Large intestine (tissue), 3 donors: ENCODE measurements around the gene YPEL2. TPM values are rescaled to one million over a fixed set of nuclear protein-coding genes. Genes with fewer than 3 reads are reported as not detected.

Source experiments
- DNase-seq, 2 donors: peaks; one replicate each; pipeline versions ENCODE4 v3.0.0 to v3.0.0-alpha.2; 2013
- H3K27ac ChIP-seq: one replicate; pipeline ENCODE4 v1.5.1; 2013; ENCODE audit warnings: low read length
- H3K27me3 ChIP-seq: 2 replicates; pipeline ENCODE4 v1.6.1; 2013; ENCODE audit warnings: low read length; ENCODE audit not compliant: control insufficient read depth, insufficient read depth
- H3K36me3 ChIP-seq: 2 replicates; pipeline ENCODE4 v1.6.1; 2013; ENCODE audit warnings: low read length; ENCODE audit not compliant: control insufficient read depth, insufficient read depth
- H3K4me1 ChIP-seq: one replicate; pipeline ENCODE4 v1.6.1; 2013; ENCODE audit warnings: low read length; ENCODE audit not compliant: control insufficient read depth, insufficient read depth
- H3K4me3 ChIP-seq: one replicate; pipeline ENCODE4 v1.5.1; 2013; ENCODE audit warnings: low read length
- H3K9me3 ChIP-seq: one replicate; pipeline ENCODE4 v1.6.1; 2013; ENCODE audit warnings: mild to moderate bottlenecking, low read depth, low read length, moderate library complexity; ENCODE audit not compliant: control insufficient read depth
- WGBS: methylation state at CpG from one replicate; pipeline ENCODE4 v1.1.5; 2013; ENCODE audit warnings: low lambda C conversion rate; ENCODE audit not compliant: insufficient coverage; 5-methylcytosine and 5-hydroxymethylcytosine counted together
- polyA plus RNA-seq: library from polyadenylated mRNA; unstranded; fragments of 120-200 nt; gene quantifications from one replicate; pipeline ENCODE4 v1.2.1, GENCODE V29; 2013

YPEL2 gene
- polyA plus RNA-seq, 1 donor = 15.3 TPM

DNA sequence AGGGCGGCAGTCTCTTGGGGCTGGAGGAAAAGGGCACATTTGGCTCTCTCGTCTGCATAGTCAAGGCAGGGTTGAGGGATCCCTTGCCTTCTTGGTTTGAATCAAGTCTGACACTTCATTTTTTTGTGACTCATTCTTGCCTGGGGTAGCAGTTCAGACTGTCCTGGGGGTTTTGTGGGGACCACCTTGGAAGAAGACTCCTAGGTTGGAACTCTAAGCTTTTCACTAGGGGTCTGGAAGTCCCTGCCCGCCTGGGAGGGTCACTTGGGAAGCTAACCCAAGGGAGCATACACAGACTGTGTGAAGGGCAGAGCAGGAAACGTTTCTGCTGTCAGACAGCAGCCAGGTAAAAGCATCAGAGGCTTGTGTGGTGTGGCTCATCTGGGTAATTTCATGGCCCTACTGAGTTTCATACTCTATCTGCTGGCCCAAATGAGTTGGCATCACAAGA lies 11.3 kb downstream of the YPEL2 start:
- no peak overlapping the region for H3K4me3 ChIP-seq
- H3K9me3 ChIP-seq = no peaks in the 10 kb centered on the region
- H3K27me3 ChIP-seq = no peaks in the 10 kb centered on the region
- no peak for DNase-seq
- H3K4me1 ChIP-seq = no peaks in the 10 kb centered on the region
- no CpG with 5 or more reads among the region's 4 CpGs for WGBS
- H3K36me3 ChIP-seq = no peaks in the 10 kb centered on the region
- no peak overlapping the region for H3K27ac ChIP-seq

DNA sequence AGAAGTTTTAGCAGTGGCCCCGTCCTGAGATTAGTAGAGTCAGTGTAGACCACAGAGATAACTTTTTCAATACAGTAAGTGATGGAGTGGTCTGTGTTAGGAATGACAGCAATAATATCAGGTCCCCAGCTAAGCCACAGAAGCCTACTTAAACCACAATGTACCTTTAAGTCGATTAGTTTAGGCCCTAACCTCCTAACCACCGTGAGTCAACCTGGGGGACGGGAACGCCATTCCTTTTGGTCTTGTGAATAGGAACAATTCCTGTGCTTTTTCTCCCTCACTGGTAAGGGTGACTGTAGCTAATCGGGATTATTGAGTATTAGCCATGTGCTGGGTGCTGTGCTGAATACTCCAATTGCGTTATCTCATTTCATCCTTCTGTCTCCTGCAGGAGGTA lies 14.0 kb downstream of the YPEL2 start:
- no peaks in the 10 kb centered on the region for H3K27me3 ChIP-seq
- no peak overlapping the region for H3K27ac ChIP-seq
- H3K4me3 ChIP-seq = no peak overlapping the region
- DNase-seq = no peak
- no peaks in the 10 kb centered on the region for H3K4me1 ChIP-seq
- WGBS = no CpG with 5 or more reads among the region's 7 CpGs
- H3K9me3 ChIP-seq = no peaks in the 10 kb centered on the region
- peaks cover 2% of the 10 kb centered on the region for H3K36me3 ChIP-seq

GRCh38 chr17:59346341-59346740 lies 14.9 kb downstream of the YPEL2 start:
- peaks cover 2% of the 10 kb centered on the region for H3K36me3 ChIP-seq
- no CpG with 5 or more reads among the region's 4 CpGs for WGBS
- no peak overlapping the region for H3K4me3 ChIP-seq
- H3K27me3 ChIP-seq = no peaks in the 10 kb centered on the region
- no peak for DNase-seq
- no peak overlapping the region for H3K27ac ChIP-seq
- H3K9me3 ChIP-seq = no peaks in the 10 kb centered on the region
- H3K4me1 ChIP-seq = no peaks in the 10 kb centered on the region

DNA sequence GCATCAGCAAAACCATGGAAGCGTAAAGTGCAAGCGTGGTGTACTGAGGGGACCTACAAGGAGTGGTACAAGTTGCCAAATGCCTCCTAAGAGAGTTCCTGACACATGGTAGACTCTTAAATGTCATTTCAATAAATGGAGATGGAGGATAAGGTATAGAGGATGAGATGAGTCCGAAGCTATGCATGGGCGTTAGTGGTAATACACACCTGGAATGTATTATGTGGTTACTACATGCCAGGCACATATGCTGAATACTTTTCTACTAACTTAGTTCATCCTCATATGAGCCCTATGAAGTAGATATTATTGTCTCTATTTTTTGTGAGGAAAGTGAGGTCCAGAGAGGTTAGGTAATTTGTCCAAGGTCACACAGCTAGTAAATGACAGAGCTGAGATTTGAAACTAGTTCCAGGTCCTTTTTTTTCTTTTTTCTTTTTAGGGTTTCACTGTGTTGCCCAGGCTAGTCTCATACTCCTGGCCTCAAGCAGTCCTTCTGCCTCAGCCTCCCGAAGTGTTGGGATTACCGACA lies 15.5 kb downstream of the YPEL2 start:
- DNase-seq = no peak
- Histone ChIP-seq H3K4me3 (no peak overlapping the region), H3K36me3 (peaks cover 2% of the 10 kb centered on the region), H3K9me3 (no peaks in the 10 kb centered on the region), H3K27ac (no peak overlapping the region), H3K4me1 (no peaks in the 10 kb centered on the region), H3K27me3 (no peaks in the 10 kb centered on the region)
- 92% methylated on average over 2 of the region's 6 CpGs for WGBS

DNA sequence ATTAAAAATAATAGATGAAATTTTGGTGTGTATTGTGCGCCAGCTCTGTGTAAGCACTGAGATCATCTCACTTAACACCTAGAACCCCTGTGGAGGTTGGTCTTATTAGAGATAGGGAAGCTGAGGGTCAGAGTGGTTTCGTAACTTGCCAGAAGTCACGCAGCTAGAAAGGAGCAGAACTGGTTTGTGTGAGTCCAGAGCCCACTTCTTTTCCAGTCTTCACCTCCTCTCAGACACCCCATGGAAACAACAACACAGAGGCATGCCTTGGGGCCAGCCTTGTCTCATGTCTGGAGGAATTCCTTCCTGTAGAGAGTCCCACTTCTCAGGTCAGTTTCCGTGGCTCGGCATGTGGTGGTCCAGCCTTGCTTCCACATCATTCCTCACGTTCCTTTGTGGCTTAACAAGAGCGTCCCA lies 16.5 kb downstream of the YPEL2 start:
- Histone ChIP-seq H3K9me3 (no peaks in the 10 kb centered on the region), H3K27me3 (no peaks in the 10 kb centered on the region), H3K27ac (no peak overlapping the region), H3K36me3 (peaks cover 2% of the 10 kb centered on the region), H3K4me3 (no peak overlapping the region), H3K4me1 (no peaks in the 10 kb centered on the region)
- DNase-seq = no peak
- no CpG with 5 or more reads among the region's 7 CpGs for WGBS

- Histone ChIP-seq H3K27me3 (no peaks in the 10 kb centered on the region), H3K27ac (no peak overlapping the region), H3K36me3 (peaks cover 14% of the 10 kb centered on the region), H3K4me1 (no peaks in the 10 kb centered on the region), H3K9me3 (no peaks in the 10 kb centered on the region), H3K4me3 (no peak overlapping the region)
- no peak for DNase-seq
- no CpG with 5 or more reads among the region's 8 CpGs for WGBS
These were observed 17.7 kb downstream of the YPEL2 start for GRCh38 chr17:59349178-59349577.

DNA sequence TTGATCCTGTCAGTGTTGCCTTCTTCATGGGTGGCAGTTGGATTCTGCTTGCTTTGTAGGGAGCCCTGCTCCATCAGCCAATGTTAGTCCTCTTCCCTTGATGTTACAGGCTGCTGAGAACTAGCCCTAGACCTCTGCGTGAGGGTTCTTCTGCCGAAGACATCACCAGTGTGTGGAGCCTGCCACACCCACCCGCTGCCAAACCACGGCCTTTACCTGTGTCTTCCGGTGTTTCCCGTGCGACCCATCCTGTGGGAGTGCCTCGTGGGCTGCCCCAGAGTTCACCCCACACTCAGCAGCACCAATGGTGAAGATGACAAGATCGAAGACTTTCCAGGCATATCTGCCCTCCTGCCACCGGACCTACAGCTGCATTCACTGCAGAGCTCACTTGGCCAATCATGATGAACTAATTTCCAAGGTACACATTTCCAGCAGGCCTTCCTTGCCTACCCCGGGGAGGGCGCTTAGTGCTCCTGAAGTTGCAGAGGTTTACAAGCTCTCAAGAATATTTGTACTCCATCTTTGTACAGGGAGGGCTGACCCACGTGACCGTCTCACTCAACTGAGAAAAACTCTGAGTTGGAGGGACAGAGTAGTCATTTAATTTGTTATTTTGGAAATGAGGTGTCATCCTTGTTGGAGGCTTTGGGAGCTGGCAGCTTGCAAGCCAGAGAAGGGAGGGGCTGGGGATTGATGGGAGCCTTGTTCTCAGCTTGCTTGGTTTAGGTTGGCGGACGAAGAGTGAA lies 21.8 kb downstream of the YPEL2 start:
- WGBS = 100% methylated on average over 2 of the region's 16 CpGs
- no peaks in the 10 kb centered on the region for H3K27me3 ChIP-seq
- H3K9me3 ChIP-seq = no peaks in the 10 kb centered on the region
- no peaks in the 10 kb centered on the region for H3K4me1 ChIP-seq
- H3K27ac ChIP-seq = no peak overlapping the region
- peaks cover 39% of the 10 kb centered on the region for H3K36me3 ChIP-seq
- H3K4me3 ChIP-seq = no peak overlapping the region
- no peak for DNase-seq

DNA sequence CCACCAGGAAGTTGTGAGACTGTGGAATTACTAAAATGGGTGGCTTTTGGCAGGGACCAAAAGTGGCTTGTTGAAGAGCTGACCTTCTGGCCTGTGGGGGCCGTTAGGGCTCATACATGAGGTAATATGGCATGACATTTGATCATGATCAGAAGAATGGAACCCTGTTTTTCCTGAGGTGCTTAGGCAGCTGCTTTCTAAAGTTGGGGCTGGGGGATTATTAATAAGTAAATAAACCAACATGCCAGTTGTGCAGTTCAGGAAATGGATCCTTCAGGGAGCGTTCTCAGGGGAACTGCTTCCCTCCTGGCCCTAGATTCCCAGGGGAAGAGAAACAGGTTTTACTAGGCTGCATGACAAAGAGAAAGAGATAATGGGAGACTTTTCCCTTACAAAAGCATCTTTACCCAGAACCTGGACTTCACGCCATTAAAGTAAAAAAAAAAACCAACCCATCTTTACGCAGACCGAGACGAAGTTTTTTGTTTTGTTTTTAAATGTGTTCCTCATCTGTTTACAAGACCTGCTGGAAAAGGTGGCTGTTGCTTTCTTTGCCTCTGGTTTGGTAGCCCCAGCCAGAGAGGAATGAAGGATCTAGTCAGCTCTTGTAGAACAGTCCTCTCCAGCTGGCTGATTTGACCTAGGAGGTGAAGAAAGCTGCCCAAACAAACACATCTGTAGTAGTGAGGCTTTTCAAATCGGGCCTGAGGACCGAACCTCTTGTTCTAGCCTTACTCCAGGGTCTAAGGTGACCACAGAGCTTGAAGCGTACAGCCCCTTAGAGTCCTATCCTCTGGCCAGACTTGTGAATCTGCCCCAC lies 22.7 kb downstream of the YPEL2 start:
- no peak overlapping the region for H3K4me3 ChIP-seq
- no peaks in the 10 kb centered on the region for H3K9me3 ChIP-seq
- H3K4me1 ChIP-seq = no peaks in the 10 kb centered on the region
- no peak overlapping the region for H3K27ac ChIP-seq
- H3K36me3 ChIP-seq = peaks cover 39% of the 10 kb centered on the region
- DNase-seq = no peak
- no CpG with 5 or more reads among the region's 9 CpGs for WGBS
- H3K27me3 ChIP-seq = no peaks in the 10 kb centered on the region

GRCh38 chr17:59355030-59355701 lies 23.7 kb downstream of the YPEL2 start:
- no CpG with 5 or more reads among the region's 4 CpGs for WGBS
- H3K27ac ChIP-seq = no peak overlapping the region
- H3K4me1 ChIP-seq = no peaks in the 10 kb centered on the region

DNA sequence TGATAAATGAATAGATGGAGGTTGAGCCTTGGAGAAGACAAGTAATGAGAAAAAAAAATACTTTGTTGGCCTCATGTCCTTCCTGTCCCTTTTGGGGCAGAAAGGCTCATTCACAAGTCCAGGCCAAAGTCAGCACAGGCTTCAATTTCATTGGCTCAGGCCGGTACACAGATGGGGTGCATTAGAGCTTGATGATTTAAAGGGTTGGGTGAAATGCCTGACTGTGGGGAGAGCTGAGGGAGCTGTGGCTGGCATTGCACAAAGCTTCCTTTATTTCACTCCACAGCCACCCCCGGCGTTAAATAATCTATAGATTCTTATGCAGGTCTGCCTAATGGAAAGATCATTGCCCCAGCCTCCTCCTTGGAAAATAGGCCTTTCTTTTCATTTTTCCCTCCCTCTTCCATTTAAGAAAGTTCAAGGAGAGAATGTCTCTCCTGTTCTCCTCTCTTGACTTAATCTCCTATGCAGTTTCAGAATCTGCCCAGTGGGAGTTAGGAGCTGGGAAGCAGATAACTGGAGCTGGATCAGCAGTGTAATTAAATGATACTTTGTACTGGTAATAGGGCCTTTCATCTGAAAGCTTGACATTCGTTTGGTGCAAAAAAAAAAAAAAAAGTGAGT lies 24.4 kb downstream of the YPEL2 start:
- no peaks in the 10 kb centered on the region for H3K27me3 ChIP-seq
- no peak for DNase-seq
- no peak overlapping the region for H3K4me3 ChIP-seq
- no CpG with 5 or more reads among the region's 4 CpGs for WGBS
- H3K4me1 ChIP-seq = no peaks in the 10 kb centered on the region
- no peaks in the 10 kb centered on the region for H3K9me3 ChIP-seq
- H3K36me3 ChIP-seq = peaks cover 39% of the 10 kb centered on the region
- no peak overlapping the region for H3K27ac ChIP-seq

More at GRCh38 chr17:59355030-59355701, 23.7 kb downstream of the YPEL2 start:
- no peaks in the 10 kb centered on the region for H3K9me3 ChIP-seq
- DNase-seq = no peak
- peaks cover 39% of the 10 kb centered on the region for H3K36me3 ChIP-seq
- no peaks in the 10 kb centered on the region for H3K27me3 ChIP-seq
- H3K4me3 ChIP-seq = no peak overlapping the region
